MCF 10A (cell line): ENCODE results near the gene SSBP4. TPM values are rescaled to one million over a fixed set of nuclear protein-coding genes. Genes with fewer than 3 reads are reported as not detected.
A peak's percentile ranks its signal among the peaks of the same experiment; 100 is the strongest.
"Not testable (repeated sequence)": the region's sequence is repeated elsewhere in the genome, so short reads cannot be mapped to it uniquely, and the experiment has no call there.

Experiments
- BruUV-seq: library from RNA; stranded (reverse); fragments of 400-500 nt; replicated peaks from 2 replicates; lab custom pipeline; 2021; lab: Mats Ljungman, UMichigan
- CTCF ChIA-PET: fragments of 300-600 bp; sonication (Branson Sonifier 250); formaldehyde crosslinking; extraction: SDS; loops from one replicate; lab custom pipeline; 2021; ENCODE audit warnings: antibody characterized with exemption, inconsistent platforms; lab: Yijun Ruan, JAX
- POLR2A ChIA-PET: fragments of 300-600, 350-650 bp; sonication (Branson Sonifier 250); formaldehyde crosslinking; extraction: SDS; loops from one replicate; lab custom pipeline; 2020; ENCODE audit warnings: antibody characterized with exemption, inconsistent platforms; lab: Yijun Ruan, JAX
- DNase-seq: peaks from one replicate; pipeline ENCODE4 v3.0.0-alpha.2; 2018; ENCODE audit not compliant: unreplicated experiment
- H3K27ac Mint-ChIP-seq: one replicate; pipeline ENCODE4 v1.8.0; 2022; ENCODE audit warnings: mild to moderate bottlenecking, low read depth, mixed read lengths; ENCODE audit not compliant: unreplicated experiment
- H3K27me3 Mint-ChIP-seq: one replicate; pipeline ENCODE4 v1.8.0; 2022; ENCODE audit warnings: mixed read lengths; ENCODE audit not compliant: insufficient read depth, unreplicated experiment
- H3K36me3 Mint-ChIP-seq: one replicate; pipeline ENCODE4 v1.8.0; 2022; ENCODE audit warnings: mild to moderate bottlenecking, moderate library complexity, mixed read lengths; ENCODE audit not compliant: insufficient read depth, unreplicated experiment
- H3K4me1 Mint-ChIP-seq: one replicate; pipeline ENCODE4 v1.8.0; 2022; ENCODE audit warnings: mixed read lengths; ENCODE audit not compliant: insufficient read depth, unreplicated experiment
- H3K4me3 Mint-ChIP-seq: one replicate; pipeline ENCODE4 v1.8.0; 2022; ENCODE audit warnings: mild to moderate bottlenecking, moderate library complexity, mixed read lengths; ENCODE audit not compliant: unreplicated experiment
- H3K9me3 Mint-ChIP-seq: one replicate; pipeline ENCODE4 v1.8.0; 2022; ENCODE audit warnings: mixed read lengths; ENCODE audit not compliant: unreplicated experiment
- CTCF ChIP-seq: fragments of 200-600 bp; IDR thresholded peaks from one replicate; pipeline ENCODE4 v1.8.0; 2022; ENCODE audit warnings: antibody characterized with exemption, mild to moderate bottlenecking; ENCODE audit not compliant: unreplicated experiment
- intact Hi-C: fragments of 100-400 bp; cut with micrococcal nuclease; formaldehyde crosslinking; loops from 2 replicates; pipeline ENCODE4 v1.14.1; 2022
- total RNA-seq: library from RNA; stranded (reverse); gene quantifications from 2 replicates; pipeline ENCODE4 v1.2.3, GENCODE V29; 2022

Gene SSBP4
- total RNA-seq, 1 experiment from 2014 or later = 26.3 TPM

GRCh38 chr19:18377026-18377425, 42.2 kb upstream of the SSBP4 start:
- ChIA-PET CTCF (interaction anchor here (0.9 to 1.4 kb wide), 2 partner anchors 11 to 34 kb away, joined by 3 to 5 read pairs; no protein-coding TSS in a partner anchor), POLR2A (interaction anchor here (0.5 kb wide), 1 partner anchor 38 kb away, joined by 3 read pairs; no protein-coding TSS in a partner anchor)
- no peak overlapping the region for H3K27ac Mint-ChIP-seq
- TF ChIP-seq CTCF = no peak
- H3K9me3 Mint-ChIP-seq = no peaks in the 10 kb centered on the region
- H3K36me3 Mint-ChIP-seq = peaks cover 2% of the 10 kb centered on the region
- no peak overlapping the region for H3K4me3 Mint-ChIP-seq
- DNase-seq = no peak
- intact Hi-C loops = no loop called here
- BruUV-seq = no TSS peak
- H3K27me3 Mint-ChIP-seq = no peaks in the 10 kb centered on the region
- H3K4me1 Mint-ChIP-seq = peaks cover 25% of the 10 kb centered on the region

- intact Hi-C loops = no loop called here
- Mint-ChIP-seq H3K36me3 (peaks cover 4% of the 10 kb centered on the region), H3K4me1 (peaks cover 10% of the 10 kb centered on the region), H3K4me3 (no peak overlapping the region), H3K27ac (no peak overlapping the region), H3K27me3 (no peaks in the 10 kb centered on the region), H3K9me3 (no peaks in the 10 kb centered on the region)
- peak; percentile 60 for DNase-seq
- no peak for TF ChIP-seq CTCF
- BruUV-seq = no TSS peak
- CTCF ChIA-PET = interaction anchor here (0.6 to 1.5 kb wide), 5 partner anchors 10 to 486 kb away, joined by 3 to 5 read pairs (median 4); no protein-coding TSS in a partner anchor
- POLR2A ChIA-PET = no interaction called here
Measured at GRCh38 chr19:18379803-18380747, 39.1 kb upstream of the SSBP4 start.

- Mint-ChIP-seq H3K27me3 (no peaks in the 10 kb centered on the region), H3K4me3 (no peak overlapping the region), H3K36me3 (peaks cover 4% of the 10 kb centered on the region), H3K4me1 (peaks cover 17% of the 10 kb centered on the region), H3K9me3 (no peaks in the 10 kb centered on the region), H3K27ac (no peak overlapping the region)
- intact Hi-C loops = no loop called here
- DNase-seq = no peak
- no TSS peak for BruUV-seq
- TF ChIP-seq CTCF = no peak
- CTCF ChIA-PET = interaction anchor here (0.6 to 1.5 kb wide), 6 partner anchors 9 to 144 kb away, joined by 3 to 5 read pairs (median 3); no protein-coding TSS in a partner anchor
- POLR2A ChIA-PET = interaction anchor here (0.9 kb wide), 1 partner anchor 101 kb away, joined by 3 read pairs; no protein-coding TSS in a partner anchor
Measured at GRCh38 chr19:18380843-18381242, 38.4 kb upstream of the SSBP4 start.

- intact Hi-C loops, H3K4me3 Mint-ChIP-seq, DNase-seq, H3K9me3 Mint-ChIP-seq, BruUV-seq, H3K27ac Mint-ChIP-seq, H3K27me3 Mint-ChIP-seq: not testable (repeated sequence)
- ChIA-PET CTCF (interaction anchor here (0.6 to 1.2 kb wide), 3 partner anchors 23 to 138 kb away, joined by 3 to 6 read pairs (median 3); partner anchors contain the start of gene ELL), POLR2A (interaction anchor here (0.7 to 1.5 kb wide), 3 partner anchors 11 to 103 kb away, joined by 3 read pairs; no protein-coding TSS in a partner anchor)
- H3K4me1 Mint-ChIP-seq = peaks cover 24% of the 10 kb centered on the region
- H3K36me3 Mint-ChIP-seq = peaks cover 23% of the 10 kb centered on the region
Measured at GRCh38 chr19:18383622-18384021, 35.6 kb upstream of the SSBP4 start.
